PC-9 (cell line): Measurements from ENCODE around the gene TMEM198.

ENCODE experiments used
- CTCF ChIP-seq: fragments of 200-600 bp; sonication (generic); conservative IDR thresholded peaks from 2 replicates; pipeline ENCODE4 v1.6.1; 2017; ENCODE audit warnings: mixed run types, antibody characterized with exemption, mild to moderate bottlenecking, moderate library complexity
- EZH2 ChIP-seq: fragments of 200-600 bp; sonication (generic); IDR thresholded peaks from 2 replicates; pipeline ENCODE4 v1.8.0; 2017; ENCODE audit warnings: antibody characterized with exemption, low read depth

DNA sequence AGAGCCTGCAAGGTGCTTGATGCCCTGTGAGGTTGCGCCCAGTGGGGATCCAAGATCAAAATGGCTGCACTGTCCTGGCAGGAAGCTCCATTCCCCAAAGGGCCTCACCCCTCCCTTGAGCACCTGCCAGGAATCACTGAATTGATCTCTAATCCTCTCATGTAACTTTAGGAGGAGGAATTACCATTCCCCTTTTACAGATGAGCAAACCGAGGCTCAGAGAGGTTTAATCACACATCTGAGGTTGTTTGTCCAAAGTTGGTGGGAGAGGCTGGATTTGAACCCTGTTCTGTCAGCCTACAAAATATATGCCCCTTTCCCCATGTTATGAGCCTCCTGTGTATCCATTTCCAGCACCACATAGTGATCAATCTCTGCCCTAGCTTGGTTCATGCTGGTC lies 19.0 kb upstream of the TMEM198 start:
- TF ChIP-seq CTCF (no peak), EZH2 (no peak)
